Astrocyte (in vitro differentiated cells and primary cell): Measurements from ENCODE around the gene HOXA7. TPM values are rescaled to one million over a fixed set of nuclear protein-coding genes. Genes with fewer than 3 reads are reported as not detected.

Experiments
- DNase-seq: peaks from one replicate; pipeline ENCODE4 v3.0.0-alpha.2; 2010; ENCODE audit warnings: low read depth
- FAIRE-seq: peaks from 2 replicates; lab custom pipeline; 2011; peaks lifted over from hg19 to GRCh38; lab: Jason Lieb, UNC
- H2AFZ ChIP-seq: 2 replicates; pipeline ENCODE4 v1.6.0; 2012; ENCODE audit warnings: low read depth, low read length, inconsistent platforms
- H3K27ac ChIP-seq: 2 replicates; pipeline ENCODE4 v1.5.1; 2011; ENCODE audit warnings: low read depth, low read length, inconsistent platforms
- H3K27me3 ChIP-seq: 2 replicates; pipeline ENCODE4 v1.6.0; 2011; ENCODE audit warnings: low read length, inconsistent platforms; ENCODE audit not compliant: insufficient read depth
- H3K36me3 ChIP-seq: 2 replicates; pipeline ENCODE4 v1.5.1; 2011; ENCODE audit warnings: low read length, inconsistent platforms; ENCODE audit not compliant: insufficient read depth
- H3K4me1 ChIP-seq: 2 replicates; pipeline ENCODE4 v1.5.1; 2011; ENCODE audit warnings: low read length, inconsistent platforms; ENCODE audit not compliant: insufficient read depth
- H3K4me2 ChIP-seq: 2 replicates; pipeline ENCODE4 v1.6.0; 2012; ENCODE audit warnings: low read length, inconsistent platforms
- H3K4me3 ChIP-seq: 2 replicates; pipeline ENCODE4 v1.5.1; 2011; ENCODE audit warnings: low read depth, mild to moderate bottlenecking, low read length, inconsistent platforms; ENCODE audit not compliant: insufficient read depth
- H3K79me2 ChIP-seq: 2 replicates; pipeline ENCODE4 v1.6.0; 2012; ENCODE audit warnings: mild to moderate bottlenecking, low read length, inconsistent platforms; ENCODE audit not compliant: insufficient read depth
- H3K9ac ChIP-seq: 2 replicates; pipeline ENCODE4 v1.6.0; 2012; ENCODE audit warnings: mild to moderate bottlenecking, low read length, inconsistent platforms
- H3K9me3 ChIP-seq: 2 replicates; pipeline ENCODE4 v1.5.1; 2012; ENCODE audit warnings: low read depth, mild to moderate bottlenecking, low read length, inconsistent platforms; ENCODE audit not compliant: insufficient read depth
- H4K20me1 ChIP-seq: 2 replicates; pipeline ENCODE4 v1.6.0; 2012; ENCODE audit warnings: low read length, inconsistent platforms; ENCODE audit not compliant: insufficient read depth
- H3K27ac Mint-ChIP-seq: one replicate; pipeline ENCODE4 v1.8.0; 2021; ENCODE audit warnings: mild to moderate bottlenecking, mixed read lengths; ENCODE audit not compliant: unreplicated experiment
- H3K27me3 Mint-ChIP-seq: one replicate; pipeline ENCODE4 v1.8.0; 2021; ENCODE audit warnings: low read depth, mixed read lengths; ENCODE audit not compliant: unreplicated experiment
- H3K36me3 Mint-ChIP-seq: one replicate; pipeline ENCODE4 v1.8.0; 2021; ENCODE audit warnings: low read depth, mixed read lengths; ENCODE audit not compliant: unreplicated experiment
- H3K4me1 Mint-ChIP-seq: one replicate; pipeline ENCODE4 v1.8.0; 2021; ENCODE audit warnings: low read depth, mixed read lengths; ENCODE audit not compliant: unreplicated experiment
- H3K4me3 Mint-ChIP-seq: one replicate; pipeline ENCODE4 v1.8.0; 2021; ENCODE audit warnings: mild to moderate bottlenecking, moderate library complexity, mixed read lengths; ENCODE audit not compliant: unreplicated experiment
- H3K9me3 Mint-ChIP-seq: one replicate; pipeline ENCODE4 v1.8.0; 2021; ENCODE audit warnings: mild to moderate bottlenecking, mixed read lengths; ENCODE audit not compliant: unreplicated experiment
- CTCF ChIP-seq: IDR thresholded peaks from 2 replicates; pipeline ENCODE4 v1.5.1; 2011; ENCODE audit warnings: low read depth, mild to moderate bottlenecking, inconsistent platforms, low read length, moderate library complexity; ENCODE audit not compliant: insufficient read depth
- EZH2 ChIP-seq: IDR thresholded peaks from 2 replicates; pipeline ENCODE4 v1.6.1; 2012; ENCODE audit warnings: mild to moderate bottlenecking, low read length, inconsistent platforms; ENCODE audit not compliant: insufficient read depth
- total RNA-seq: library from RNA; stranded (reverse); gene quantifications from 2 replicates; pipeline ENCODE4 v1.2.1, GENCODE V29; 2021

HOXA7 gene
- total RNA-seq, 1 donor from 2014 or later = not detected

DNA sequence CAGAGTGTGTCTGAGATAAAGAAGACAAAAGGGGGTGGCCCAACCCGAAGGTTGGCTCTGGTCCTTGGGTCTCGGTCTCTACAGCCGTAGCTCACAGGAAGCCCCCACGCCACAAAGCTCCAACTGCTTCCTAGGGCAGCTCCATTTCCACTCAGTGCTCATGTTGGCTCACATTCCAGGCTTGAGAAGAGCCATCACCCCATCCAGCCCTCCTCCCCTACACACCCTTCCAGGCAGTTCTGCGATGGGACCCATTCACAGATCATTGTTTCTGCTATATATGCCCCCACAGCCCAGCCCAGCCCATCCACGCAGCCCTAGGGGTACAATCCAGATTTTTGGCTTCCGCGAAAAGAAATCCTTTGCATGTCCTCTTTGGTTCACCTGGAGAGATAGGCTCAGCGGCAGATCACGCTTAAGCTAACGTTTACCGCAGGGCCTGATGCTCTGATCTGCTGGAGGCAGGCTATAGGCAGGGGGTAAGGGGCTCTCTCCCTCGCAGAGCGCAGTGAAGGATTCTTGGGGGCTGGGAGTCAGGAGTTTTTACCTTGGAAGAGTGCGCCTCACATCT is 34.8 kb upstream of the HOXA7 start:
- peaks cover 3% of the 10 kb centered on the region for H3K9me3 ChIP-seq
- no peaks in the 10 kb centered on the region for H3K36me3 ChIP-seq
- H3K4me1 ChIP-seq = peaks cover 3% of the 10 kb centered on the region
- no peaks in the 10 kb centered on the region for H3K79me2 ChIP-seq
- H3K27ac ChIP-seq = no peak overlapping the region
- H3K27me3 Mint-ChIP-seq = peaks cover 90% of the 10 kb centered on the region
- H3K27me3 ChIP-seq = peaks cover 99% of the 10 kb centered on the region
- peaks cover 9% of the 10 kb centered on the region for H4K20me1 ChIP-seq
- no peak overlapping the region for H3K9ac ChIP-seq
- H2AFZ ChIP-seq = no peak overlapping the region
- H3K4me1 Mint-ChIP-seq = no peaks in the 10 kb centered on the region
- no peak overlapping the region for H3K4me3 ChIP-seq
- no peak overlapping the region for H3K4me2 ChIP-seq
- H3K9me3 Mint-ChIP-seq = peaks cover 17% of the 10 kb centered on the region
- no peak overlapping the region for H3K4me3 Mint-ChIP-seq
- FAIRE-seq (no peak), DNase-seq (no peak)
- no peaks in the 10 kb centered on the region for H3K36me3 Mint-ChIP-seq
- no peak for TF ChIP-seq EZH2
- TF ChIP-seq CTCF = no peak
- H3K27ac Mint-ChIP-seq = no peak overlapping the region

DNA sequence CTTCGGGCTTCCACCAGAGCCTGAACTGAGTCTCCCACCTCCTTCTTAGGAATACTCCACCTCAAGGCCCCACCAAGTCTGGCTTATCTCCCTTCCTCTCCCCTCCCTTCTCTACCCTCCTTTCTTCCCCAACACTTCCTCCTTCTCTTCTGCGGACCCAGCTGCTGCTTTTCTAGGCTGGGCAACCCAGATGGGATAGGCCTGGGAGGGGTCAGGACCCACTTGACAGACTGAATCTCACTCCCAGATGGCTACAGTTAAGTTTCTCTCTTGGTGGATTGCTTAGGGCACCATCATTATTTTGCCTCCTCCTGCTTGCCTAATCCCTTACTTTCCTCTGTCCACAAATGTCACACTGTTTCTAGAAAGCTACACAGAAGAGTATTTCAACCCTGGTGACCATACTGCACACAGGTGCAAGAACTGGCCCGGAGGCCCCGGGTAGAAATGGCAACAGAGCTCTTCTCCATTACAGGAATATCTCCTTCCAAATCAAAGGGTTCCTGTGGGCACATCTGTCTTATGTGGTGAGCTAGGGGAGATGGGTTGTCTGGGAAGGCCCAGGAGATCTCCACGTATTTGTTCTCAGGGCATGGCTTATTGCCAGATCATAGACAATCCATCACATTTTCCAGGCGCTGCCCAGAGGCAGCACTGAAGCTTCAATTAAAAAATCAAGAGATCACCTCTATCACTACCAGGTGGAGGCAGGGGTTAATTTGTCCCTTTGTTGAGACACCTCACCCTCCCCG is 33.7 kb upstream of the HOXA7 start:
- no peaks in the 10 kb centered on the region for H3K79me2 ChIP-seq
- Mint-ChIP-seq H3K4me3 (no peak overlapping the region), H3K27ac (no peak overlapping the region), H3K27me3 (peaks cover 94% of the 10 kb centered on the region), H3K9me3 (peaks cover 24% of the 10 kb centered on the region), H3K36me3 (no peaks in the 10 kb centered on the region), H3K4me1 (no peaks in the 10 kb centered on the region)
- peaks cover 6% of the 10 kb centered on the region for H3K9me3 ChIP-seq
- peaks cover 99% of the 10 kb centered on the region for H3K27me3 ChIP-seq
- H3K27ac ChIP-seq = no peak overlapping the region
- peaks cover 15% of the 10 kb centered on the region for H4K20me1 ChIP-seq
- H3K4me2 ChIP-seq = no peak overlapping the region
- no peak overlapping the region for H2AFZ ChIP-seq
- no peaks in the 10 kb centered on the region for H3K36me3 ChIP-seq
- FAIRE-seq (no peak), DNase-seq (no peak)
- peaks cover 3% of the 10 kb centered on the region for H3K4me1 ChIP-seq
- TF ChIP-seq EZH2 (no peak), CTCF (no peak)
- H3K9ac ChIP-seq = no peak overlapping the region
- H3K4me3 ChIP-seq = no peak overlapping the region
